Measurements from ENCODE around the gene FDCSP.
"Not testable (repeated sequence)": the region's sequence is repeated elsewhere in the genome, so short reads cannot be mapped to it uniquely, and the experiment has no call there.

FDCSP gene

DNA sequence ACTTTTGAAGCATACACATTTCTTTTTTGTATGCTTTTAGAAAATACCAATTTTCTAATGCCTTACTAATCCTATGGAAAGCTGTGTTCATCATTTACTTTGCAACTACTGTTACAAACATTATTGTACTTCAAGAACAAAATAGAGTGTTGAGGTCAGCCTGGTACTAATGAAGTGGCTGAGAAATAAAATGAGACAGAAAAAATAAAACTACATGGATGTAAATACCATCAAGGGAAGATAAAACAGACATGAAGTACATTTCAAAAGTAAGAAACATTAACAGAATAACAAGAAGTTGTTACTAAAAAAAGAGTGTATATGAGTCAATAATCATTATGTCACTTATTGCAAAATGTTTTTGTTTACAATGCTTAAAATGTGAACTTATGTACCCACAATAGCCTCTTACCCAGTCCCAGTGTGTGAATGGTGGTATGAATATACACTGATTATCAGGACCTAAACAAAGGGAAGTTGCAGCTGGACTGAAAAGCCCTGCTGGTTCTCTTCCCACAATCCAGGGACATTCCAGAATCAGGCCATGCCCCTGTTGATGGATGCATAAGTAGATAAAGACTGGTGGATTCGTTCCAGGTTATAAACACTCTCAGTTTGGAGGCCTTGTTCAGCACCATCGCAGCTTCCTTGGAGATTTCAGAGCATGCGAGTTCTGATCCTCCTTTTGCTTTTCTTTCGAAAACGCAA lies 14.1 kb downstream of the FDCSP start:
- FAIRE-seq, result no peak

DNA sequence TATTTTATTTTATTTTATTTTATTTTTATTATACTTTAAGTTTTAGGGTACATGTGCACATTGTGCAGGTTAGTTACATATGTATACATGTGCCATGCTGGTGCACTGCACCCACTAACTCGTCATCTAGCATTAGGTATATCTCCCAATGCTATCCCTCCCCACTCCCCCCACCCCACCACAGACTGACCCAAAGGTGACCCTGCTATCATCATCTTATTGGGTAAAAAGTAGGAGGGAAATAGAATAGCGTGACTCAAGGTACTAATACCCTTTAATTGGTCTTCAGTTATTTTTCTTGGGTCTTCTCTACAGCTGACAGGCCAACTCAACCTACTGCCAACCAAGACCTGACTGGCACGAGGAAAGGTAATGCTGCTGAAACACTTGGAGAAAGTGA lies 16.4 kb downstream of the FDCSP start, which contains the start of gene CSN3:
CSN3 (plus strand) TSS at position 301 of the 400 bp plus-strand sequence. CDS start 2,223 bp downstream, outside the sequence.
- FAIRE-seq, result not testable (repeated sequence)

DNA sequence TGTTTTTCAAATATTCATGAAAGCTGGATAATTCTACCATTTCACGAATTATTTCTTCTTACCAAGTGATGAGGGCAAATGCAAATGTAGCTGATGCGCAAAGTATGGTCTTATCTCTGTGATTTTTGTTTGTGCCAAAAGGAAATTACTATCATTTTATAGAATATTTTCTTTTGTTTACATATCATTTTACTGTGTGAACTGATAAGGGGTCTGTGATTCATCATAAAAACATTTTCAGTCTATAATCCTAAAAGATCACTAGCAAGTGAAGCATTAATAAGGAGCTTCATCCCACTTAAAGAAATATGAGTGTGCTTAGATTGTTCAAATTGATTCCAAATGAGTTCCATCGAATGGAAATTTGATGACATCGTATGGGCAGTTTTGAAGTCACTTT lies 17.2 kb downstream of the FDCSP start:
- FAIRE-seq, result no peak

DNA sequence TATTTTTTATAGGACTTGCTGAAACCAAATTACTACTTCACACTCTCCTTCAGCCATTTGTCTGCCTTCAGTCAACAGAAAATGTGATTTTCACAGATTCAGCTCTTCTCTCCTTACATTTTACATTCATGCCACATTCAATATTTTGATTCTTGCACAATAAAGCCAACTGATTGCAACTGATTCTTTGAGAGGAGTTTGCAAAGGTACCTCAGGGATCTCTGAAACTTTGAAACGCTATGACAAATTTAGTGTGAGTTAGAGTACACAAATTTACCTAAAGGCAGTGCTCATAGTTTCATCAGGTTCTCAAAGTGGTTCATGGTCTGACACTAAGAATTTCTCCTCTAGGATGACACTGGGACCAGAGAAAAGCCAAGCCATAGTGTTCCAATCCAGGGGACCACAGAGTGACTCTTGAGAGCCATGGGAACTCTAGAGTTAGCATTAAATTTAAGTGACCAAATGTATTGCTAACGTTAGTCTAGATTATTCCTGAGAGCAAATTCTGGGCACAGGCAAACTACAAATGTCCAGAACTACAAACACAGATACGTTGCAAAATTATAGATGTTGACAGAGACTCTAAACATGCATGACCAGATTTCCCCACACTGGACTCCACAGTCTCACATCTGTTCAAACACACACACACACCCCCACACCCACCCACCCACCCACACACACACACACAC lies 25.5 kb downstream of the FDCSP start:
- FAIRE-seq, result no peak

DNA sequence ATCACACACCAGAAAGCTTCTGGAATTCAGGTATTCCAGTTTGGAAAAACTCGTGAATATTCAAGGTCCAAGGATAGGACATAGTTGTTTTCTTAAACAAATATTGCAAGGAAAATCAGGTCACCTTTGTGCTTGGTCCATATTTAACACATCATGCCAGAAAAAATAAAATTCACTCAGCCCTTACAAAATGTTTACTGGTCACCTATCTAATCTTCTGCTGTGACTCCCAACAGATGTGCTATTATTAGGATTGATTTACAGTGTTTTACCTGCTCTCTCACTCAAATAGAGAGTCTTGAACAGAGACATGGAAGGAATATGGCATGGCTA lies 26.0 kb downstream of the FDCSP start:
- FAIRE-seq, result no peak

DNA sequence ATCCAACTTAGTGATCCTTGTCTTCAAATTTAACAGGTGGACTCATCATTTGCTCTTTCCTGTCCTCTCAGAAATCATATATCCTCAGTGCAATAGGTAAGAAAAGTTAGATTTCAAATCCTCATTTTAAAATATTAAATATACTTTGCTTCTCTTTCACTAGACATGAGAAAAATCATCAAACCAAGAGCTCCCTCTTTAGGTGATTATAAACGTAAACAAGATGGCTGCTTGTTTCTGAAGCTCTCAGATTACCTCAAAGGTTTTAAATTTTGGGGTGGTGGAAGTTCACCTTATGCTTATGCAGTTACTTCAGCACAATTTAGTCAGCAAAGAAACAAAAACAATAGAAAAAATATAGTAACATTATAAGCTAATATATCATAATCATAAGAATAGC lies 43.8 kb downstream of the FDCSP start:
- no peak for FAIRE-seq

DNA sequence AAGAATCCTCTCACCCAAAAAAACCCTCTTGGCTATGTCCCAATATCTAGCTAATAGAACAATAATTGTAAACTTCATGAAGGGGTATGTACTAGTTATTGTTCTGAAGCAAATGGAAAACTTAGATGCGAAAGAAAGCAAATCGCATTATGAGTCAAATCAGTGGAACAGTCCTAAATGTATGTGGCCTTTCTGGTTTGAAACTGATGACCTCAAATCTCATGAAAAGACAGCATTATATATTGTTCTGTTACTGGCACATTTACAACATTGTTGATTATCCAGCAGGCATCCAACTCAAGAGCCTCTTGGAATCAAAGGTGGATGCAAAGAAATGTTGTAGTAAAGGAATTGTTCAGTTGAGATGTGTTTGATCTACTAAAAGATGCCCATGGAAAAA lies 51.2 kb downstream of the FDCSP start:
- FAIRE-seq, result no peak

DNA sequence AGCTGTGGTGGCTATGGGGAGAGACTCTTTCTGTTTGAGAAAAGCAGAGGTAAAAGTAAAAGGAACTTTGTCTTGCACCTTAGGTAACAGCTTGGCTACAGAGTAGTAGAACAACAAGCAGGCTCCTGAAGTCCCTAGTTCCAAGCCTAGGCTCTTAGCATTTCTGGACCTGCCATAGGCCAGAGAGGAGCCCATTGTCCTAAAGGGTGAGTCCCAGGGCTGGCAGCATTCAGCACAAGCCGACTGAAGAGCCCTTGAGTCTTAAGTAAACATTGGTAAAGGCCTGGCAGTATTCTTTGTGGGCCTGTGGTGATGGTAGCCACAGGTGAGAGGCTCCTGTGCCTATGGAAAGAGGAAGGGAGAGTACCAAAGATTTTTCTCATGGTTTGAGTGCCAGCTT lies 54.6 kb downstream of the FDCSP start:
- FAIRE-seq, result no peak
